Endothelial cell (in vitro differentiated cells): ENCODE data around the gene FADS3. TPM values are rescaled to one million over a fixed set of nuclear protein-coding genes. Genes with fewer than 3 reads are reported as not detected.

Experiments
- DNase-seq: peaks from one replicate; pipeline ENCODE4 v3.0.0; 2021; ENCODE audit warnings: low spot score
- H3K27ac Mint-ChIP-seq: one replicate; pipeline ENCODE4 v1.8.0; 2021; ENCODE audit warnings: mixed read lengths, inconsistent platforms; ENCODE audit not compliant: unreplicated experiment
- H3K27me3 Mint-ChIP-seq: one replicate; pipeline ENCODE4 v1.8.0; 2021; ENCODE audit warnings: mild to moderate bottlenecking, moderate library complexity, mixed read lengths, inconsistent platforms; ENCODE audit not compliant: unreplicated experiment
- H3K36me3 Mint-ChIP-seq: one replicate; pipeline ENCODE4 v1.8.0; 2021; ENCODE audit warnings: mild to moderate bottlenecking, low read depth, mixed read lengths, inconsistent platforms; ENCODE audit not compliant: unreplicated experiment
- H3K4me1 Mint-ChIP-seq: one replicate; pipeline ENCODE4 v1.8.0; 2021; ENCODE audit warnings: mild to moderate bottlenecking, mixed read lengths, inconsistent platforms; ENCODE audit not compliant: unreplicated experiment
- H3K4me3 Mint-ChIP-seq: one replicate; pipeline ENCODE4 v1.8.0; 2021; ENCODE audit warnings: mild to moderate bottlenecking, mixed read lengths, inconsistent platforms; ENCODE audit not compliant: unreplicated experiment
- H3K9me3 Mint-ChIP-seq: one replicate; pipeline ENCODE4 v1.8.0; 2021; ENCODE audit warnings: mixed read lengths, inconsistent platforms; ENCODE audit not compliant: unreplicated experiment
- total RNA-seq: library from RNA; stranded (reverse); fragmentation: NEBNext Ultra II Directional; extraction: Animal tissue kit (Norgen Biotek cat#: 25700); gene quantifications from one replicate; pipeline ENCODE4 v1.2.1, GENCODE V29; 2021; ENCODE audit not compliant: unreplicated experiment
- TF ChIP-seq, protein P1 (sequence below): fragments of 200-600 bp; sonication (generic); IDR thresholded peaks from one replicate; pipeline ENCODE4 v1.5.0; 2021; ENCODE audit warnings: antibody characterized with exemption; ENCODE audit not compliant: unreplicated experiment

The FADS3 gene
- total RNA-seq, 1 donor from 2014 or later, result 42.0 TPM

DNA sequence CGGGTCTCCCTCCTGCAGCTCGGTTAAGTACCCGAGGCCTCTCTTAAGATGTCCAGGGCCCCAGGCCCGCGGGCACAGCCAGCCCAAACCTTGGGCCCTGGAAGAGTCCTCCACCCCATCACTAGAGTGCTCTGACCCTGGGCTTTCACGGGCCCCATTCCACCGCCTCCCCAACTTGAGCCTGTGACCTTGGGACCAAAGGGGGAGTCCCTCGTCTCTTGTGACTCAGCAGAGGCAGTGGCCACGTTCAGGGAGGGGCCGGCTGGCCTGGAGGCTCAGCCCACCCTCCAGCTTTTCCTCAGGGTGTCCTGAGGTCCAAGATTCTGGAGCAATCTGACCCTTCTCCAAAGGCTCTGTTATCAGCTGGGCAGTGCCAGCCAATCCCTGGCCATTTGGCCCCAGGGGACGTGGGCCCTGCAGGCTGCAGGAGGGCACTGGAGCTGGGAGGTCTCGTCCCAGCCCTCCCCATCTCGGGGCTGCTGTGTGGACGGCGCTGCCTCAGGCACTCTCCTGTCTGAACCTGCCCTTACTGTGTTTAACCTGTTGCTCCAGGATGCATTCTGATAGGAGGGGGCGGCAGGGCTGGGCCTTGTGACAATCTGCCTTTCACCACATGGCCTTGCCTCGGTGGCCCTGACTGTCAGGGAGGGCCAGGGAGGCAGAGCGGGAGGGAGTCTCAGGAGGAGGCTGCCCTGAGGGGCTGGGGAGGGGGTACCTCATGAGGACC, 25.0 kb downstream of the FADS3 start:
- TF ChIP-seq, protein P1, sequence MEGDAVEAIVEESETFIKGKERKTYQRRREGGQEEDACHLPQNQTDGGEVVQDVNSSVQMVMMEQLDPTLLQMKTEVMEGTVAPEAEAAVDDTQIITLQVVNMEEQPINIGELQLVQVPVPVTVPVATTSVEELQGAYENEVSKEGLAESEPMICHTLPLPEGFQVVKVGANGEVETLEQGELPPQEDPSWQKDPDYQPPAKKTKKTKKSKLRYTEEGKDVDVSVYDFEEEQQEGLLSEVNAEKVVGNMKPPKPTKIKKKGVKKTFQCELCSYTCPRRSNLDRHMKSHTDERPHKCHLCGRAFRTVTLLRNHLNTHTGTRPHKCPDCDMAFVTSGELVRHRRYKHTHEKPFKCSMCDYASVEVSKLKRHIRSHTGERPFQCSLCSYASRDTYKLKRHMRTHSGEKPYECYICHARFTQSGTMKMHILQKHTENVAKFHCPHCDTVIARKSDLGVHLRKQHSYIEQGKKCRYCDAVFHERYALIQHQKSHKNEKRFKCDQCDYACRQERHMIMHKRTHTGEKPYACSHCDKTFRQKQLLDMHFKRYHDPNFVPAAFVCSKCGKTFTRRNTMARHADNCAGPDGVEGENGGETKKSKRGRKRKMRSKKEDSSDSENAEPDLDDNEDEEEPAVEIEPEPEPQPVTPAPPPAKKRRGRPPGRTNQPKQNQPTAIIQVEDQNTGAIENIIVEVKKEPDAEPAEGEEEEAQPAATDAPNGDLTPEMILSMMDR, result no peak
- Mint-ChIP-seq H3K9me3 (no peaks in the 10 kb centered on the region), H3K27me3 (peaks cover 6% of the 10 kb centered on the region), H3K27ac (no peak overlapping the region), H3K4me3 (no peak overlapping the region), H3K36me3 (peaks cover 11% of the 10 kb centered on the region), H3K4me1 (peaks cover 4% of the 10 kb centered on the region)
- DNase-seq, result no peak

DNA sequence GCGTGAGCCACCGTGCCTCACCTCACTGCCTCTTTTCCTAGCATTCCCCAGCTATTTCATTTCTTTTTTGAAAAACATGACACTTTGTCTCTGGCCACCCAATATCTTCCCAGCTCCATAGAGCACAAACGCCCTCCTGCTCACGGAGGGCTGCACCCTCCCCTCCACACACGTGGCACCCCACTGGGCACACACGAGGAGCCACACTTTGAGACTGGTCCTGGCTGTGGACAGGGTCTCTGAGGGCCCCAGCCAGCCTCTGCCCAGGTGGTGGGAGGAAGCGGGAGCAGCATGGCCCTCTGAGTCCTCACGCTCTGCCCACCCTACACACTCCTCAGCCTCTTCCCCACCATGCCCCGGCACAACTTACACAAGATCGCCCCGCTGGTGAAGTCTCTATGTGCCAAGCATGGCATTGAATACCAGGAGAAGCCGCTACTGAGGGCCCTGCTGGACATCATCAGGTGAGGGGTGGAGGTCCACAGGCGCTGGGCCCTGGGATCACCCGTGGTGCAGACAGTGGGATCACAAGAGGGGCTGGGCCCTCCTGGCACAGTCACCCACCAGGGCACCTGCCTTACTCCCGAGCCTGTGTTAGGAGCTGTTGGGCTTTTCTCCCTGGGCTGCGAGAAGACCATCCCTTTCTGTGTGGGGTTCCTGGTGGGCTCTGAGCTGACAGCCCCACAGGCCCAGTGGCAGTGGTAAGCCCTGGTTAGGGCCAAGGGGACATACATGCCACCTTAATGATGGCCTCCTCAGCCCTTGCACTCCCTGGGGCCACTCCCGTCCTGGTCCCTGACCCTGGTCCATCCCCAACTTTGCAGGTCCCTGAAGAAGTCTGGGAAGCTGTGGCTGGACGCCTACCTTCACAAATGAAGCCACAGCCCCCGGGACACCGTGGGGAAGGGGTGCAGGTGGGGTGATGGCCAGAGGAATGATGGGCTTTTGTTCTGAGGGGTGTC, 26.2 kb downstream of the FADS3 start:
- DNase-seq, result no peak
- Mint-ChIP-seq H3K4me3 (peak overlapping the region; percentile 67), H3K36me3 (peaks cover 19% of the 10 kb centered on the region), H3K9me3 (no peaks in the 10 kb centered on the region), H3K4me1 (no peaks in the 10 kb centered on the region), H3K27ac (peak overlapping the region; percentile 77), H3K27me3 (peaks cover 6% of the 10 kb centered on the region)
- TF ChIP-seq, protein P1, result no peak

DNA sequence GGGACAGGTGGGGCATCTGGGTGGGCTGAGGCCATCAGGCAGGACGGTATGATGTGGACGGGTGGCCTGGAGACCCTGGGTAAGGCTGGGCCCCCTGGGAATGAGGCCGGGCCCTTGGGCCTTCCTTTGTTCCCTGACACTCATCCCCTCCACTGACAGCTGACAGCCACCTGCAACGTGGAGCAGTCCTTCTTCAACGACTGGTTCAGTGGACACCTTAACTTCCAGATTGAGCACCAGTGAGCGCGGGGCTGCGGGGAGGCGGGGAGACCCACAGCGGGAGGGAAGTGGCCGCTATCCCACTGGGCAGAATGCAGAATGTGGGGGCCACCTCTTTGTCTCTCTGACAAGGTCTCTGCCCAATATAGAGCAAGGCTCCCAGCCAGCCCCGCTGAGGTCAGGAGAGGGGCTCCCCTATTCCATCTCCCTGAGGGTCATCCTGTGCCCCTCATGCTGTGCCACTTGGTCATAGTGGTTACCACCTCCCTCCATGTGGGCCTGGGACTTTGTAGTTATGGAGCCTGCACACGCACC, 27.7 kb downstream of the FADS3 start:
- no peak overlapping the region for H3K27ac Mint-ChIP-seq
- H3K4me3 Mint-ChIP-seq, result no peak overlapping the region
- H3K27me3 Mint-ChIP-seq, result peaks cover 8% of the 10 kb centered on the region
- H3K36me3 Mint-ChIP-seq, result peaks cover 28% of the 10 kb centered on the region
- H3K4me1 Mint-ChIP-seq, result no peaks in the 10 kb centered on the region
- DNase-seq, result no peak
- no peaks in the 10 kb centered on the region for H3K9me3 Mint-ChIP-seq
- TF ChIP-seq, protein P1, result no peak

DNA sequence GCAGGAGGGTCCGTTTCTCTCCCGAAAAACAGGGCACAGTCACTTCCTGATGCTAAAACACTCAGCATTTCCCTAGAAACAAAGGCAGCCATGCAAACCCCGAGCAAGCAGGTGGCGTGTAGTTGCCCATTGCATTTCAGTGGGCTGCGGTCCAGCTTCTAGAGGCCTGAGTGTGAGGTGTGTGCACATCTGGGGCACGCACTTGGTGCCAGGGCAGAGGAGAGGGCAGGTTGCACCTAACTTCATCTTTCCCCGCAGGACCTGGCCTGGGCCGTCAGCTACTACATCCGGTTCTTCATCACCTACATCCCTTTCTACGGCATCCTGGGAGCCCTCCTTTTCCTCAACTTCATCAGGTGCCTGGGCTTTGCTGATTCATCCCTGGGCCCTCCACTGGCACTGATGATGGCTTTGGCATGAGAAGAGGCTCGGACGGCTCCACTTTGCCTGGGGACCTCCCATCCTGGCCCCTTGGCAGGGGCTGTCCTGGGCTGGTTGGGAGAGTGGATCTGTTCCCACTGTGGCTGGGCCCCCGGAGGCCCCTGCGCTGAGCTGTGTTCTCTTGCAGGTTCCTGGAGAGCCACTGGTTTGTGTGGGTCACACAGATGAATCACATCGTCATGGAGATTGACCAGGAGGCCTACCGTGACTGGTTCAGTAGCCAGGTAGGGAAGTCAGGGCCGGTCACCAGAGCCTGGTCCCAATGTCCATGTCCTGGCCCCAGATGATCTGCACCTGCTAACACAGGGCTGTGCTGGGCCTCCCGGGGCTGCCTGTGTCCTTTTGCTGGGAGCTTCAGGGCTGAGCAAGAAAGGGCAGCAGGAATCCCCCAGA, 28.4 kb downstream of the FADS3 start:
- Mint-ChIP-seq H3K36me3 (peaks cover 28% of the 10 kb centered on the region), H3K4me1 (no peaks in the 10 kb centered on the region), H3K27me3 (peaks cover 8% of the 10 kb centered on the region), H3K9me3 (no peaks in the 10 kb centered on the region), H3K4me3 (no peak overlapping the region), H3K27ac (no peak overlapping the region)
- TF ChIP-seq, protein P1, result no peak
- DNase-seq, result no peak
